Immature natural killer cell (primary cell): ENCODE results near the gene GABRG3. TPM values are rescaled to one million over a fixed set of nuclear protein-coding genes. Genes with fewer than 3 reads are reported as not detected.

Experiments used
- DNase-seq, 3 donors: peaks; one replicate each; pipeline ENCODE4 v3.0.0; 2022; ENCODE audit warnings: mixed read lengths in 1 of 3
- H3K27ac Mint-ChIP-seq, 6 donors: one replicate each; pipeline ENCODE4 v1.8.0; 2020; ENCODE audit warnings: mixed read lengths in 6 of 6, mild to moderate bottlenecking in 5 of 6, inconsistent platforms in 4 of 6, moderate library complexity in 3 of 6
- H3K27me3 Mint-ChIP-seq, 3 donors: one replicate each; pipeline ENCODE4 v1.8.0; 2020 to 2021; ENCODE audit warnings: low read depth in 3 of 3, mild to moderate bottlenecking in 3 of 3, mixed read lengths in 3 of 3, moderate library complexity in 3 of 3, inconsistent platforms in 1 of 3
- H3K36me3 Mint-ChIP-seq, 3 donors: one replicate each; pipeline ENCODE4 v1.8.0; 2020; ENCODE audit warnings: mixed read lengths in 3 of 3, inconsistent platforms in 2 of 3, mild to moderate bottlenecking in 2 of 3
- H3K4me1 Mint-ChIP-seq, 2 donors: one replicate each; pipeline ENCODE4 v1.8.0; 2020; ENCODE audit warnings: inconsistent platforms in 2 of 2, mild to moderate bottlenecking in 2 of 2, mixed read lengths in 2 of 2, moderate library complexity in 1 of 2
- H3K4me3 Mint-ChIP-seq, 5 donors: one replicate each; pipeline ENCODE4 v1.8.0; 2020; ENCODE audit warnings: mild to moderate bottlenecking in 5 of 5, mixed read lengths in 5 of 5, inconsistent platforms in 3 of 5, moderate library complexity in 3 of 5
- H3K9me3 Mint-ChIP-seq, 6 donors: one replicate each; pipeline ENCODE4 v1.8.0; 2020; ENCODE audit warnings: mild to moderate bottlenecking in 6 of 6, mixed read lengths in 6 of 6, inconsistent platforms in 4 of 6, moderate library complexity in 3 of 6
- polyA plus RNA-seq, 3 donors: library from polyadenylated mRNA; unstranded; fragments of 300-500 nt; fragmentation: Illumina TruSeq; gene quantifications; one replicate each; pipeline ENCODE4 v1.2.3, GENCODE V29; 2021

Gene GABRG3
- polyA plus RNA-seq, 3 donors from 2014 or later: not detected

DNA sequence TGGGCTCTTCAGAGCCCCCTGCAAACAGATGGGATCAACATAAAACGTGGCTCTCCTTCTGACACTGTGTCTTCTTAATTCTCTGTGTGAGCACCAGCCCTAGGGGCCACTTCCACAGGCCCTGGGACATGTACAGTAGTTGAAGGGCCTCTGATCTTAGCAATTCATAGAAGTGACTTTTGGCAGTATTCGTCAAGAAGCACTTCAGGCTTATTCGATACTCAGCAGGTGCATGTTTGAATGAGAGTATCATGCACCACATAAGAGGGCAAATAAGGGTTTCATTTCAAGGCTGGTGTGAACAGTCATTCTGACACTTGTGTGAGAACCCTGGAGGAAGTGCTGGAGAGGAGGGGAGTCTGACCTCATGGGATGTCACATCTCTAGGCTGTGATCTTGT is 113.9 kb downstream of the GABRG3 start:
- Mint-ChIP-seq H3K9me3 (peaks cover 0 to 18% (median 10%) of the 10 kb centered on the region in 6 donors), H3K4me1 (no peaks in the 10 kb centered on the region), H3K27ac (no peak overlapping the region), H3K4me3 (no peak overlapping the region), H3K27me3 (no peaks in the 10 kb centered on the region), H3K36me3 (no peaks in the 10 kb centered on the region)
- DNase-seq: no peak

- Mint-ChIP-seq H3K27ac (no peak overlapping the region), H3K36me3 (no peaks in the 10 kb centered on the region), H3K4me1 (no peaks in the 10 kb centered on the region), H3K4me3 (no peak overlapping the region), H3K27me3 (no peaks in the 10 kb centered on the region), H3K9me3 (peaks cover 1 to 25% (median 10%) of the 10 kb centered on the region in 6 donors)
- no peak for DNase-seq
Measured at GRCh38 chr15:27086149-27086548, 115.2 kb downstream of the GABRG3 start.

- Mint-ChIP-seq H3K36me3 (no peaks in the 10 kb centered on the region), H3K27ac (no peak overlapping the region), H3K4me3 (no peak overlapping the region), H3K9me3 (peaks cover 1 to 27% (median 11%) of the 10 kb centered on the region in 6 donors), H3K27me3 (no peaks in the 10 kb centered on the region), H3K4me1 (no peaks in the 10 kb centered on the region)
- DNase-seq: no peak
Measured at GRCh38 chr15:27086805-27087204, 115.8 kb downstream of the GABRG3 start.

- no peaks in the 10 kb centered on the region for H3K4me1 Mint-ChIP-seq
- H3K9me3 Mint-ChIP-seq: peaks cover 2 to 31% (median 16%) of the 10 kb centered on the region in 6 donors
- no peaks in the 10 kb centered on the region for H3K36me3 Mint-ChIP-seq
- DNase-seq: no peak
- H3K4me3 Mint-ChIP-seq: no peak overlapping the region
- no peak overlapping the region for H3K27ac Mint-ChIP-seq
- H3K27me3 Mint-ChIP-seq: peaks cover 0 to 2% (median 0%) of the 10 kb centered on the region in 3 donors
Measured at GRCh38 chr15:27087651-27088583, 116.9 kb downstream of the GABRG3 start.

- H3K4me3 Mint-ChIP-seq: no peak overlapping the region
- no peaks in the 10 kb centered on the region for H3K4me1 Mint-ChIP-seq
- H3K27ac Mint-ChIP-seq: no peak overlapping the region
- peaks cover 2 to 34% (median 17%) of the 10 kb centered on the region in 6 donors for H3K9me3 Mint-ChIP-seq
- peaks cover 0 to 2% (median 0%) of the 10 kb centered on the region in 3 donors for H3K27me3 Mint-ChIP-seq
- DNase-seq: no peak
- H3K36me3 Mint-ChIP-seq: no peaks in the 10 kb centered on the region
Measured at GRCh38 chr15:27088584-27089232, 117.7 kb downstream of the GABRG3 start.

DNA sequence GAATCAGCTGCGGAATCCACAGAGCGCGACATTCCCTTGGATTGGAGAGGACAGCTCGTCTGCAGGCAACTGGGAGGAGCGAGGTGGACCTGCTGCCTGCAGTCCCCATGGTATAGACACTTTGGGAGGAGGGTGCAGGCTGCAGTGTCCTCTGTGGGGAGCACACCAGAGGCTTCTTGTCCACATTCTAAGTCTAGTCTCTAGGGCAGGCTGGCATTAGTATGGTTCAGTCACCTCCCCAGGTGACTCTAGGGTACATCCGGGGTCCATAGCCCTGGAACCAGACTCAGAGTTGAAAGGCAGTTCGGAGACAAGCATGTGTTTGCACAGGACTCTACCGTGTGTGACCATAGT is 118.2 kb downstream of the GABRG3 start:
- Mint-ChIP-seq H3K9me3 (peaks cover 2 to 34% (median 17%) of the 10 kb centered on the region in 6 donors), H3K27ac (no peak overlapping the region), H3K36me3 (no peaks in the 10 kb centered on the region), H3K4me1 (no peaks in the 10 kb centered on the region), H3K4me3 (no peak overlapping the region), H3K27me3 (peaks cover 0 to 2% (median 0%) of the 10 kb centered on the region in 3 donors)
- DNase-seq: no peak

GRCh38 chr15:27089676-27090075 is 118.7 kb downstream of the GABRG3 start:
- no peak for DNase-seq
- H3K27ac Mint-ChIP-seq: no peak overlapping the region
- H3K4me3 Mint-ChIP-seq: no peak overlapping the region
- peaks cover 2 to 34% (median 17%) of the 10 kb centered on the region in 6 donors for H3K9me3 Mint-ChIP-seq
- no peaks in the 10 kb centered on the region for H3K4me1 Mint-ChIP-seq
- H3K27me3 Mint-ChIP-seq: peaks cover 0 to 2% (median 0%) of the 10 kb centered on the region in 3 donors
- no peaks in the 10 kb centered on the region for H3K36me3 Mint-ChIP-seq

GRCh38 chr15:27091270-27091940 is 120.4 kb downstream of the GABRG3 start:
- H3K27ac Mint-ChIP-seq: no peak overlapping the region
- peaks cover 2 to 44% (median 18%) of the 10 kb centered on the region in 6 donors for H3K9me3 Mint-ChIP-seq
- no peaks in the 10 kb centered on the region for H3K4me1 Mint-ChIP-seq

GRCh38 chr15:27092390-27092789 is 121.4 kb downstream of the GABRG3 start:
- H3K4me1 Mint-ChIP-seq: no peaks in the 10 kb centered on the region

More at GRCh38 chr15:27091270-27091940, 120.4 kb downstream of the GABRG3 start:
- DNase-seq: no peak
- peaks cover 0 to 2% (median 0%) of the 10 kb centered on the region in 3 donors for H3K27me3 Mint-ChIP-seq
- H3K4me3 Mint-ChIP-seq: no peak overlapping the region
- H3K36me3 Mint-ChIP-seq: no peaks in the 10 kb centered on the region

GRCh38 chr15:27094235-27094634 is 123.3 kb downstream of the GABRG3 start:
- peaks cover 0 to 2% (median 0%) of the 10 kb centered on the region in 3 donors for H3K27me3 Mint-ChIP-seq
- H3K4me3 Mint-ChIP-seq: no peak overlapping the region
- no peak overlapping the region for H3K27ac Mint-ChIP-seq
- H3K9me3 Mint-ChIP-seq: peaks cover 4 to 51% (median 17%) of the 10 kb centered on the region in 6 donors
- no peak for DNase-seq
- no peaks in the 10 kb centered on the region for H3K4me1 Mint-ChIP-seq
- no peaks in the 10 kb centered on the region for H3K36me3 Mint-ChIP-seq

More at GRCh38 chr15:27092390-27092789, 121.4 kb downstream of the GABRG3 start:
- no peaks in the 10 kb centered on the region for H3K36me3 Mint-ChIP-seq
- H3K9me3 Mint-ChIP-seq: peaks cover 4 to 46% (median 17%) of the 10 kb centered on the region in 6 donors
- H3K4me3 Mint-ChIP-seq: no peak overlapping the region
- DNase-seq: no peak
- peaks cover 0 to 2% (median 0%) of the 10 kb centered on the region in 3 donors for H3K27me3 Mint-ChIP-seq
- no peak overlapping the region for H3K27ac Mint-ChIP-seq

DNA sequence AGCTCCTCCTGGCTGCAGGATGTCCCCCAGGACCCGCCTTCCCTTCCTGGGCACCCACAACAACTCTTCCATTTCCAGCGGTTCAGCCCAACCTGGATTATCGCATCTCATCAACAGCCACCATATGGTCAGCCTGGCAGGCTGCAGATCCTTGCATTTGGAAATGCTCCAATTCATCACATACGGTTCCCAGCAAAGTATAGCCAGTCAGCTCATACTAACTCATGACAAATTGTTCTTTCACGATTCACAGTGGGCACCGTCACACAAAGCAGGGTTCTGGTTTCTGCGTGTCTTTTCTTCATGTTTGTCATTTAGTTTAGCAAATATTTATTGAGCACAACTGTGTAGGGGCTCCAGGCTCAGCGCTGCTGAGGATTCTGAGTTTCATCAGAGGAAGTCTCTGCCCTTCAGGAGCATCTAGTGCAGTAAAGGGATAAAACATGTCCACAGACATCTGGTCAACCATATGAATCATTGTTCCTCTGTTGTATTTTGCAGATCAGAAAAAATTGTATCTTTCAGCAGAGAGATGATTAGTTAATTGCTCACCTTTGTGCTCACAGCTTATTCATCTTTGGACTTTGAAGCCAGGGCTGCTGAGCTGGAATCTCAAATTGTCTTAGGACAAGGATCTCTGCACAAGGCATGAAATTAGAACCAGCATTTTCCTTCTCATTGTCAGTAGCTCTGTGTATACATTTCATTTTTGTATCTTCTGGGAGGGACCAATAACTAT is 125.1 kb downstream of the GABRG3 start:
- Mint-ChIP-seq H3K4me1 (no peaks in the 10 kb centered on the region), H3K9me3 (peaks cover 5 to 51% (median 15%) of the 10 kb centered on the region in 6 donors), H3K36me3 (no peaks in the 10 kb centered on the region), H3K4me3 (no peak overlapping the region), H3K27me3 (peaks cover 0 to 2% (median 0%) of the 10 kb centered on the region in 3 donors), H3K27ac (no peak overlapping the region)
- no peak for DNase-seq

GRCh38 chr15:27097506-27097905 is 126.5 kb downstream of the GABRG3 start:
- H3K4me3 Mint-ChIP-seq: no peak overlapping the region
- H3K27ac Mint-ChIP-seq: no peak overlapping the region
- H3K36me3 Mint-ChIP-seq: peaks cover 0 to 3% (median 0%) of the 10 kb centered on the region in 3 donors
- H3K9me3 Mint-ChIP-seq: peaks cover 7 to 43% (median 13%) of the 10 kb centered on the region in 6 donors
- H3K27me3 Mint-ChIP-seq: peaks cover 0 to 2% (median 0%) of the 10 kb centered on the region in 3 donors
- DNase-seq: no peak
- no peaks in the 10 kb centered on the region for H3K4me1 Mint-ChIP-seq

GRCh38 chr15:27101982-27102381 is 131.0 kb downstream of the GABRG3 start:
- H3K27ac Mint-ChIP-seq: no peak overlapping the region
- peaks cover 0 to 3% (median 0%) of the 10 kb centered on the region in 3 donors for H3K36me3 Mint-ChIP-seq
- no peak for DNase-seq
- H3K27me3 Mint-ChIP-seq: no peaks in the 10 kb centered on the region
- H3K4me1 Mint-ChIP-seq: no peaks in the 10 kb centered on the region
- H3K9me3 Mint-ChIP-seq: peaks cover 4 to 30% (median 10%) of the 10 kb centered on the region in 6 donors
- no peak overlapping the region for H3K4me3 Mint-ChIP-seq
